Measurements from ENCODE around the gene PHETA1.

The PHETA1 gene

DNA sequence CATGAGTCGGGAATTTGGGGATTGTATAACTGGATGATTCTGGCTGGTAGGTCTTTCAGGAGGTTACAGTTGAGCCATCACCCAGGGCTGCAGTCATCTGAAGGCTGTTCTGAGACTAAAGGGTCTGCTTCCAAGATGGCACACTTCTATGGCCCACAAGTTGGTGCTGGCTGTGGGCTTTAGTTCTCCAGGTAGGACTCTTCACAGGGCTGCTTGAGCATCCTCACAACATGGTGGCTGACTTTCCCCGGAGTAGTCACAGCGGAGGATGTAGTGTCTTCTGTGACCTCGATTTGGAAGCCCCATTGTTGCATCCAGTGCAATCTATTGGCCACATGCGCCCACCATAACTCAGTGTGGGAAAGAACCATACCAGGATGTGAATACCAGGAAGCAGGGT is 14.4 kb downstream of the PHETA1 start:
- no peaks in the 10 kb centered on the region for H3K9me3 ChIP-seq (ENCODE audit: control insufficient read depth, insufficient read depth, low read length)
- H3K79me2 ChIP-seq (ENCODE audit: control insufficient read depth, low read length) = no peaks in the 10 kb centered on the region
- no peak overlapping the region for H3K4me2 ChIP-seq (ENCODE audit: low read length)
- no peaks in the 10 kb centered on the region for H3K36me3 ChIP-seq (ENCODE audit: control insufficient read depth, low read length)
- H3K27me3 ChIP-seq (ENCODE audit: control insufficient read depth, low read length) = peaks cover 2% of the 10 kb centered on the region; the same call in 1 of the 2 replicates
- no peaks in the 10 kb centered on the region for H3K9me2 ChIP-seq (replicated peaks; ENCODE audit: control insufficient read depth, low read length)
- TF ChIP-seq, protein P1, sequence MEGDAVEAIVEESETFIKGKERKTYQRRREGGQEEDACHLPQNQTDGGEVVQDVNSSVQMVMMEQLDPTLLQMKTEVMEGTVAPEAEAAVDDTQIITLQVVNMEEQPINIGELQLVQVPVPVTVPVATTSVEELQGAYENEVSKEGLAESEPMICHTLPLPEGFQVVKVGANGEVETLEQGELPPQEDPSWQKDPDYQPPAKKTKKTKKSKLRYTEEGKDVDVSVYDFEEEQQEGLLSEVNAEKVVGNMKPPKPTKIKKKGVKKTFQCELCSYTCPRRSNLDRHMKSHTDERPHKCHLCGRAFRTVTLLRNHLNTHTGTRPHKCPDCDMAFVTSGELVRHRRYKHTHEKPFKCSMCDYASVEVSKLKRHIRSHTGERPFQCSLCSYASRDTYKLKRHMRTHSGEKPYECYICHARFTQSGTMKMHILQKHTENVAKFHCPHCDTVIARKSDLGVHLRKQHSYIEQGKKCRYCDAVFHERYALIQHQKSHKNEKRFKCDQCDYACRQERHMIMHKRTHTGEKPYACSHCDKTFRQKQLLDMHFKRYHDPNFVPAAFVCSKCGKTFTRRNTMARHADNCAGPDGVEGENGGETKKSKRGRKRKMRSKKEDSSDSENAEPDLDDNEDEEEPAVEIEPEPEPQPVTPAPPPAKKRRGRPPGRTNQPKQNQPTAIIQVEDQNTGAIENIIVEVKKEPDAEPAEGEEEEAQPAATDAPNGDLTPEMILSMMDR (IDR thresholded peaks at IDR 0.05; ENCODE audit: low read depth, low read length, poor library complexity, severe bottlenecking) = no peak
- no peak for TF ChIP-seq EZH2phosphoT487 (IDR thresholded peaks at IDR 0.05; ENCODE audit: borderline replicate concordance, low read length)
- peaks cover 10% of the 10 kb centered on the region for H3K4me1 ChIP-seq (ENCODE audit: control insufficient read depth, low read length)
- no peak overlapping the region for H3K4me3 ChIP-seq (ENCODE audit: low read length)
- H3K27ac ChIP-seq (ENCODE audit: low read depth, low read length) = no peak overlapping the region
- no peaks in the 10 kb centered on the region for H3F3A ChIP-seq (ENCODE audit: control insufficient read depth, insufficient read depth)
- no peaks in the 10 kb centered on the region for H4K20me1 ChIP-seq (ENCODE audit: control insufficient read depth, insufficient read depth, low read depth, low read length)

DNA sequence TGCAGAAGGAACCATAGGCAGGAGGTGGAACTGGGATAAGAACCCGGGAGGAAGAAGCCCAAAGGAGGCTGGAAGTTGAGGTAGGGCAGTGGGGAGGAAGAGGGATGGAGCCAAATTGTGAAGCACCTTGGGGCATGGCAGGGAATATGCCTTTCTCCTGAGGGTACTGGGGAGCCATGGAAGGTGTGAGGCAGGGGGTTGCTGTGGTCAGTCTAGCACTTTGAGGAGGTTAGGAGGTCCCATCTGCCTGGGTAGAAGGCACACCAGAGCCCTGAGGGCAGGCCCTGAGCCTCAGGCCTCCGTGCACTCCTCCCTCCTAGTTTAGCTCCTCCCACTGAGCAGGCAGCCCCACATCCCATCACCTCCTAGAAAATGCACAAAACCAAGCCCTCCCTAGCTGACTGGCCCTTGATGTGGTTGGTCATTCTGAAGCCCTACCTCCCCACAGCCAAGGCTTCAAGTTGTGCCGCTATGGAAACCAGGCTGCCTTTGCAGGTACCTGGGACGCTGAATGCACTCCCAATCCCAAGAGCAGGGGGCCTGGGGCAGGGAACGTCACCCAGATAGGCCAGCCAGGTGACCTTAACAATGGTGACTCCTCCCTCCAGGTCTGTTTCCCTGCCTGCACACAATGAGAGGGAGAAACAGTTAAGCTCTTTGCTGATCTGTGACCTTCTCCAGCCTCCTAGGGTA is 15.1 kb downstream of the PHETA1 start:
- no peak overlapping the region for H3K4me2 ChIP-seq (ENCODE audit: low read length)
- TF ChIP-seq EZH2phosphoT487 (IDR thresholded peaks at IDR 0.05; ENCODE audit: borderline replicate concordance, low read length) = no peak
- TF ChIP-seq, protein P1 (IDR thresholded peaks at IDR 0.05; ENCODE audit: low read depth, low read length, poor library complexity, severe bottlenecking) = no peak
- no peaks in the 10 kb centered on the region for H3K36me3 ChIP-seq (ENCODE audit: control insufficient read depth, low read length)
- H3K4me3 ChIP-seq (ENCODE audit: low read length) = no peak overlapping the region
- peaks cover 6% of the 10 kb centered on the region for H3K9me3 ChIP-seq (ENCODE audit: control insufficient read depth, insufficient read depth, low read length)
- H3K27me3 ChIP-seq (ENCODE audit: control insufficient read depth, low read length) = no peaks in the 10 kb centered on the region
- no peaks in the 10 kb centered on the region for H3F3A ChIP-seq (ENCODE audit: control insufficient read depth, insufficient read depth)
- H3K27ac ChIP-seq (ENCODE audit: low read depth, low read length) = no peak overlapping the region
- H3K4me1 ChIP-seq (ENCODE audit: control insufficient read depth, low read length) = peaks cover 10% of the 10 kb centered on the region
- H3K79me2 ChIP-seq (ENCODE audit: control insufficient read depth, low read length) = no peaks in the 10 kb centered on the region
- no peaks in the 10 kb centered on the region for H3K9me2 ChIP-seq (replicated peaks; ENCODE audit: control insufficient read depth, low read length)
- H4K20me1 ChIP-seq (ENCODE audit: control insufficient read depth, insufficient read depth, low read depth, low read length) = no peaks in the 10 kb centered on the region

DNA sequence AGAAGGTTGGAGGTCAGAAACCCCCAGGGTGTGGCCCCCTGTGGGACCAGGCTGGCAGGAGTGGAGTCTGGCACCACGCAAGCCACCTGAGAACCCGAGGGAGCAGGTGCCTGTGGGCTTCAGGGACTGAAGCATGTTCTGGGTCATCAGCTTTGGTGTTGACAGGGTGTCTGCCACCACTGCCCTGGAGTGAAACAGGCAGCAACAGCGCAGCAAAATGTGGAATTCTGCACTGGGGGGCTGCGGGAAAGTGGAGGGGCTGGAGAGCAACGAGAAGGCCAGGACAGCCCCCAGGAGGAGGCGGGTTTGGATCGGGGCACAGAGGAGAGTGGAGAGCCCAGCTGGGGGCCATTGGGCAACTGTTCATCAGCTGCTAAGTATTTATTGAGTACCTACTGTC is 15.9 kb downstream of the PHETA1 start:
- H3K4me3 ChIP-seq (ENCODE audit: low read length) = no peak overlapping the region
- H3K9me2 ChIP-seq (replicated peaks; ENCODE audit: control insufficient read depth, low read length) = no peaks in the 10 kb centered on the region
- no peaks in the 10 kb centered on the region for H3F3A ChIP-seq (ENCODE audit: control insufficient read depth, insufficient read depth)
- no peak overlapping the region for H3K27ac ChIP-seq (ENCODE audit: low read depth, low read length)
- peaks cover 11% of the 10 kb centered on the region for H3K9me3 ChIP-seq (ENCODE audit: control insufficient read depth, insufficient read depth, low read length)
- H4K20me1 ChIP-seq (ENCODE audit: control insufficient read depth, insufficient read depth, low read depth, low read length) = no peaks in the 10 kb centered on the region
- H3K36me3 ChIP-seq (ENCODE audit: control insufficient read depth, low read length) = no peaks in the 10 kb centered on the region
- H3K27me3 ChIP-seq (ENCODE audit: control insufficient read depth, low read length) = no peaks in the 10 kb centered on the region
- H3K79me2 ChIP-seq (ENCODE audit: control insufficient read depth, low read length) = no peaks in the 10 kb centered on the region
- peaks cover 10% of the 10 kb centered on the region for H3K4me1 ChIP-seq (ENCODE audit: control insufficient read depth, low read length)
- no peak overlapping the region for H3K4me2 ChIP-seq (ENCODE audit: low read length)
- no peak for TF ChIP-seq EZH2phosphoT487 (IDR thresholded peaks at IDR 0.05; ENCODE audit: borderline replicate concordance, low read length)

DNA sequence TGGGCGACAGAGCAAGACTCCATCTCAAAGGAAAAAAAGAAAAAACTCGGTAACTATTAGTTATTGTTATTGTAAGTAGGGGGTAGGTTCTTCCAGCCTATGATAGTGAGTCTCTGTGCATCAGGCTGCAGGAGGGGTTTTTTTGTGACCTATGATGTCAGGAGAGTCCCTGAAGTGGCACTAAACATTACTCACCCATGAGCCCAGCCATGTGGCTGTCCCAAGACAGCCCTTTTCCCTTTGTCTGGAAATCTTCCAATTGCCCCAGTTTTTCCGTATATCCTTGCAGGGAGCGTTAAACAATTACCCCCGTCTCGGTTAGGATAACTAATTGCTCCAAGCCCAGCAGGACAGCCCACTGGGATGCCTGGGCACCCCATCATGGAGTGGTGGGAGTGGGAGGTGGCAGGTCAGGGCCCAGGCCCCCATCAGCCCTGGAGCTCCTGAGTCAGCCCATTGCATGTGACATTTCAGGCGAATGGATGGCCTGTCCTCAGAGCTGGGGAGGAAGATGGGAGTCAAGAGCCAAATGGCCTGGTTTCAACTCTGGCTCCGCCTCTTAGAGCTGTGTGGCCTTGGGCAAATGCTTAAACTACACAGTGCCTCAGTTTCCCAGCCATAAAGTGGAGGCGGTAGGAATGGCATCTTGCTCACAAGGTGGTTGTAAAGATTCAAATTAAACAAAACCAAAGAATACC is 16.4 kb downstream of the PHETA1 start:
- H3K9me2 ChIP-seq (replicated peaks; ENCODE audit: control insufficient read depth, low read length) = no peaks in the 10 kb centered on the region
- no peak overlapping the region for H3K4me3 ChIP-seq (ENCODE audit: low read length)
- no peaks in the 10 kb centered on the region for H4K20me1 ChIP-seq (ENCODE audit: control insufficient read depth, insufficient read depth, low read depth, low read length)
- no peaks in the 10 kb centered on the region for H3K27me3 ChIP-seq (ENCODE audit: control insufficient read depth, low read length)
- H3K27ac ChIP-seq (ENCODE audit: low read depth, low read length) = no peak overlapping the region
- no peaks in the 10 kb centered on the region for H3F3A ChIP-seq (ENCODE audit: control insufficient read depth, insufficient read depth)
- no peak overlapping the region for H3K4me2 ChIP-seq (ENCODE audit: low read length)
- no peaks in the 10 kb centered on the region for H3K36me3 ChIP-seq (ENCODE audit: control insufficient read depth, low read length)
- H3K79me2 ChIP-seq (ENCODE audit: control insufficient read depth, low read length) = no peaks in the 10 kb centered on the region
- TF ChIP-seq, protein P1 (IDR thresholded peaks at IDR 0.05; ENCODE audit: low read depth, low read length, poor library complexity, severe bottlenecking) = no peak
- no peak for TF ChIP-seq EZH2phosphoT487 (IDR thresholded peaks at IDR 0.05; ENCODE audit: borderline replicate concordance, low read length)
- H3K4me1 ChIP-seq (ENCODE audit: control insufficient read depth, low read length) = peaks cover 10% of the 10 kb centered on the region
- H3K9me3 ChIP-seq (ENCODE audit: control insufficient read depth, insufficient read depth, low read length) = peaks cover 13% of the 10 kb centered on the region
